ENCODE data around the gene EPB41.
"Not testable (repeated sequence)": the region's sequence is repeated elsewhere in the genome, so short reads cannot be mapped to it uniquely, and the experiment has no call there.

Gene EPB41

GRCh38 chr1:29029667-29030066 is 115.3 kb downstream of the EPB41 start:
- no peak overlapping the region for H3K4me3 ChIP-seq
- no peak overlapping the region for H3K27ac ChIP-seq
- DNase-seq (ENCODE audit: low spot score): no peak
- TF ChIP-seq CTCF (IDR thresholded peaks at IDR 0.05): no peak

GRCh38 chr1:29032841-29033240 is 118.5 kb downstream of the EPB41 start:
- no peak overlapping the region for H3K4me3 ChIP-seq
- no peak for DNase-seq (ENCODE audit: low spot score)
- no peak overlapping the region for H3K27ac ChIP-seq
- TF ChIP-seq CTCF (IDR thresholded peaks at IDR 0.05): no peak

GRCh38 chr1:29033829-29034466 is 119.6 kb downstream of the EPB41 start:
- DNase-seq (ENCODE audit: low spot score): no peak
- H3K4me3 ChIP-seq: no peak overlapping the region
- H3K27ac ChIP-seq: no peak overlapping the region
- peak; percentile 25 for TF ChIP-seq CTCF (IDR thresholded peaks at IDR 0.05)

- Histone ChIP-seq H3K4me3 (no peak overlapping the region), H3K27ac (no peak overlapping the region)
- no peak for TF ChIP-seq CTCF (IDR thresholded peaks at IDR 0.05)
- DNase-seq (ENCODE audit: low spot score): no peak
These were observed 129.1 kb downstream of the EPB41 start for GRCh38 chr1:29043274-29043965.

- no peak for DNase-seq (ENCODE audit: low spot score)
- H3K4me3 ChIP-seq: no peak overlapping the region
- H3K27ac ChIP-seq: no peak overlapping the region
- no peak for TF ChIP-seq CTCF (IDR thresholded peaks at IDR 0.05)
These were observed 129.6 kb downstream of the EPB41 start for GRCh38 chr1:29044010-29044409.

GRCh38 chr1:29045663-29046062 is 131.3 kb downstream of the EPB41 start:
- H3K4me3 ChIP-seq; H3K27ac ChIP-seq; DNase-seq (ENCODE audit: low spot score): not testable (repeated sequence)

- DNase-seq (ENCODE audit: low spot score): no peak
- H3K4me3 ChIP-seq: no peak overlapping the region
- no peak for TF ChIP-seq CTCF (IDR thresholded peaks at IDR 0.05)
- H3K27ac ChIP-seq: no peak overlapping the region
These were observed 132.8 kb downstream of the EPB41 start for GRCh38 chr1:29047142-29047541.

Data from coronary artery (tissue), 2 donors.